B cell (primary cell): ENCODE measurements around the gene TMEM144. TPM values are rescaled to one million over a fixed set of nuclear protein-coding genes. Genes with fewer than 3 reads are reported as not detected.

Experiments used
- ATAC-seq: fragments of 200-7000 bp; cut with Tn5 transposase; one replicate; pipeline ENCODE4 v1.10.0; 2021; ENCODE audit warnings: low read depth, mild to moderate bottlenecking, moderate number of reproducible peaks, moderate library complexity
- CTCF ChIA-PET: fragments of 350-600 bp; sonication (Branson Sonifier 250); formaldehyde crosslinking; loops from one replicate; lab custom pipeline; 2021; ENCODE audit warnings: antibody characterized with exemption, inconsistent platforms; lab: Charles Lee
- POLR2A ChIA-PET: fragments of 350-600 bp; sonication (Branson Sonifier 250); formaldehyde crosslinking; loops from one replicate; lab custom pipeline; 2021; ENCODE audit warnings: antibody characterized with exemption; lab: Charles Lee
- DNase-seq: peaks from one replicate; pipeline ENCODE4 v3.0.0; 2013
- H2AFZ ChIP-seq: 2 replicates; pipeline ENCODE4 v1.6.1; 2012; ENCODE audit warnings: mild to moderate bottlenecking, low read depth, low read length; ENCODE audit not compliant: insufficient read depth, poor library complexity, severe bottlenecking
- H3K27ac ChIP-seq, 2 donors: 1 replicate in 1 of 2; 2 replicates in 1 of 2; pipeline ENCODE4 v1.5.1; 2012 to 2013; ENCODE audit warnings: low read length in 2 of 2, mild to moderate bottlenecking in 2 of 2, moderate library complexity in 1 of 2
- H3K27me3 ChIP-seq, 4 experiments: fragments of 200-600 bp in 1 of 4; sonication (generic) in 1 of 4; replicated peaks in 1 of 4; 1 replicate in 2 of 4; 2 replicates in 2 of 4; pipeline versions ENCODE4 v1.6.1 to v1.7.0; 2013 to 2016; ENCODE audit warnings: low read length in 3 of 4, mild to moderate bottlenecking in 2 of 4, mixed read lengths in 1 of 4, moderate library complexity in 1 of 4; ENCODE audit not compliant: insufficient read depth in 4 of 4, control insufficient read depth in 3 of 4; ENCODE audit errors: control extremely low read depth in 1 of 4
- H3K36me3 ChIP-seq, 2 experiments: replicated peaks in 1 of 2; 1 replicate in 1 of 2; 2 replicates in 1 of 2; pipeline versions ENCODE4 v1.6.1 to v1.7.1; 2013; ENCODE audit warnings: low read length in 1 of 2; ENCODE audit not compliant: insufficient read depth in 2 of 2, control insufficient read depth in 1 of 2; ENCODE audit errors: control extremely low read depth in 1 of 2, extremely low read depth in 1 of 2
- H3K4me1 ChIP-seq, 2 donors: fragments of 200-600 bp in 1 of 2; sonication (generic) in 1 of 2; 1 replicate in 1 of 2; 2 replicates in 1 of 2; pipeline versions ENCODE4 v1.5.1 to v1.6.1; 2013 to 2017; ENCODE audit warnings: low read length in 2 of 2; ENCODE audit not compliant: control insufficient read depth in 2 of 2, insufficient read depth in 2 of 2
- H3K4me2 ChIP-seq: replicated peaks from 2 replicates; pipeline ENCODE3; 2012; ENCODE audit warnings: mild to moderate bottlenecking, low read depth, low read length; ENCODE audit not compliant: poor library complexity, severe bottlenecking
- H3K4me3 ChIP-seq, 5 experiments: fragments of 200-600 bp in 1 of 5; sonication (generic) in 1 of 5; 1 replicate in 3 of 5; 2 replicates in 2 of 5; pipeline versions ENCODE4 v1.5.1 to v1.7.0; 2011 to 2016; ENCODE audit warnings: low read length in 4 of 5, mild to moderate bottlenecking in 4 of 5, low read depth in 2 of 5, control low read depth in 1 of 5, moderate library complexity in 1 of 5; ENCODE audit not compliant: insufficient read depth in 1 of 5; ENCODE audit errors: control extremely low read depth in 1 of 5, extremely low read depth in 1 of 5
- H3K79me2 ChIP-seq: fragments of 200-600 bp; sonication (generic); one replicate; pipeline ENCODE4 v1.6.0; 2016; ENCODE audit warnings: low read length; ENCODE audit not compliant: control insufficient read depth, insufficient read depth
- H3K9ac ChIP-seq: fragments of 200-600 bp; sonication (generic); 2 replicates; pipeline ENCODE4 v1.6.1; 2017; ENCODE audit warnings: mild to moderate bottlenecking, low read length, moderate library complexity
- H3K9me3 ChIP-seq, 3 donors: one replicate each; pipeline versions ENCODE4 v1.6.1 to v1.7.1; 2013; ENCODE audit warnings: low read length in 2 of 3; ENCODE audit not compliant: control insufficient read depth in 2 of 3, insufficient read depth in 1 of 3; ENCODE audit errors: control extremely low read depth in 1 of 3
- H4K20me1 ChIP-seq: 2 replicates; pipeline ENCODE4 v1.6.0; 2012; ENCODE audit warnings: mild to moderate bottlenecking, low read length; ENCODE audit not compliant: insufficient read depth, control insufficient read depth, poor library complexity, severe bottlenecking
- H3K27ac Mint-ChIP-seq: one replicate; pipeline ENCODE4 v1.8.0; 2021; ENCODE audit warnings: mixed read lengths
- H3K27me3 Mint-ChIP-seq: one replicate; pipeline ENCODE4 v1.8.0; 2021; ENCODE audit warnings: mixed read lengths
- H3K4me1 Mint-ChIP-seq: one replicate; pipeline ENCODE4 v1.8.0; 2021; ENCODE audit warnings: mixed read lengths
- H3K4me3 Mint-ChIP-seq: one replicate; pipeline ENCODE4 v1.8.0; 2021; ENCODE audit warnings: mixed read lengths
- H3K9me3 Mint-ChIP-seq: one replicate; pipeline ENCODE4 v1.8.0; 2022; ENCODE audit warnings: mixed read lengths; ENCODE audit not compliant: insufficient read depth
- CTCF ChIP-seq: fragments of 200-600 bp; IDR thresholded peaks from one replicate; pipeline ENCODE4 v1.8.0; 2022; ENCODE audit warnings: antibody characterized with exemption, mild to moderate bottlenecking
- EZH2 ChIP-seq: IDR thresholded peaks from 2 replicates; pipeline ENCODE4 v1.6.1; 2012; ENCODE audit warnings: borderline replicate concordance, low read depth, mild to moderate bottlenecking, moderate library complexity, low read length; ENCODE audit not compliant: insufficient read depth, poor library complexity, severe bottlenecking
- WGBS: methylation state at CpG from one replicate; pipeline ENCODE4 v1.1.5; 2013; ENCODE audit warnings: missing lambda C conversion rate; ENCODE audit not compliant: insufficient coverage; 5-methylcytosine and 5-hydroxymethylcytosine counted together
- intact Hi-C: fragments of 100-400 bp; cut with micrococcal nuclease; formaldehyde crosslinking; loops from one replicate; pipeline ENCODE4 v1.10.0; 2022
- polyA plus RNA-seq: library from polyadenylated mRNA; depleted of rRNA; stranded (reverse); fragments of >200 nt; gene quantifications from 2 replicates; pipeline ENCODE4 v1.2.3, GENCODE V29; 2012
- total RNA-seq, 2 donors: library from RNA; stranded (reverse); fragments of 120-200 nt in 1 of 2; gene quantifications; 1 replicate in 1 of 2; 2 replicates in 1 of 2; pipeline versions ENCODE4 v1.2.3 to v1.2.4, GENCODE V29; 2013 to 2022

TMEM144 gene
- total and polyA plus RNA-seq, 2 donors (not counting 1 experiment from before 2014, with no cell fraction given), result 0.06 to 0.07 TPM

- WGBS, result no CpG with 5 or more reads among the region's 2 CpGs
- intact Hi-C loops, result no loop called here
- Histone ChIP-seq H3K4me3 (no peak overlapping the region), H3K27me3 (no peaks in the 10 kb centered on the region), H4K20me1 (no peaks in the 10 kb centered on the region), H3K27ac (no peak overlapping the region), H2AFZ (no peak overlapping the region), H3K9me3 (no peaks in the 10 kb centered on the region), H3K36me3 (no peaks in the 10 kb centered on the region), H3K4me2 (no peak overlapping the region), H3K79me2 (no peaks in the 10 kb centered on the region), H3K9ac (no peak overlapping the region), H3K4me1 (no peaks in the 10 kb centered on the region)
- ChIA-PET POLR2A (no interaction called here), CTCF (no interaction called here)
- H3K27me3 Mint-ChIP-seq, result no peaks in the 10 kb centered on the region
- ATAC-seq (no peak), DNase-seq (no peak)
- H3K9me3 Mint-ChIP-seq, result no peaks in the 10 kb centered on the region
- H3K4me1 Mint-ChIP-seq, result no peaks in the 10 kb centered on the region
- TF ChIP-seq CTCF, result no peak
- H3K27ac Mint-ChIP-seq, result no peak overlapping the region
- H3K4me3 Mint-ChIP-seq, result no peak overlapping the region
Observed at GRCh38 chr4:158190718-158191117, 19.6 kb upstream of the TMEM144 start.

- H3K9me3 Mint-ChIP-seq, result no peaks in the 10 kb centered on the region
- POLR2A ChIA-PET, result no interaction called here
- H3K9me3 ChIP-seq, result no peaks in the 10 kb centered on the region
- H3K27me3 Mint-ChIP-seq, result no peaks in the 10 kb centered on the region
- ATAC-seq (no peak), DNase-seq (no peak)
- 84% methylated on average over 3 of the region's 5 CpGs for WGBS
- TF ChIP-seq CTCF (no peak), EZH2 (no peak)
- H3K4me2 ChIP-seq, result no peak overlapping the region
- no peak overlapping the region for H3K4me3 Mint-ChIP-seq
- no peak overlapping the region for H3K27ac Mint-ChIP-seq
- no peak overlapping the region for H2AFZ ChIP-seq
- CTCF ChIA-PET, result no interaction called here
- H4K20me1 ChIP-seq, result no peaks in the 10 kb centered on the region
- no peaks in the 10 kb centered on the region for H3K27me3 ChIP-seq
- H3K4me1 Mint-ChIP-seq, result no peaks in the 10 kb centered on the region
- H3K36me3 ChIP-seq, result no peaks in the 10 kb centered on the region
- intact Hi-C loops, result no loop called here
- H3K9ac ChIP-seq, result no peak overlapping the region
- no peak overlapping the region for H3K27ac ChIP-seq
- H3K4me1 ChIP-seq, result no peaks in the 10 kb centered on the region
- H3K79me2 ChIP-seq, result no peaks in the 10 kb centered on the region
- no peak overlapping the region for H3K4me3 ChIP-seq
Observed at GRCh38 chr4:158192439-158193158, 17.7 kb upstream of the TMEM144 start.
